ENCODE measurements around the gene HHLA2. TPM values are rescaled to one million over a fixed set of nuclear protein-coding genes. Genes with fewer than 3 reads are reported as not detected.
"Not testable (repeated sequence)": the region's sequence is repeated elsewhere in the genome, so short reads cannot be mapped to it uniquely, and the experiment has no call there.

HHLA2 gene
- total RNA-seq, 3 donors from 2014 or later (not counting 1 experiment from before 2014, with no cell fraction given): 0.09 TPM; not detected in 2

GRCh38 chr3:108251844-108252243 lies 44.5 kb upstream of the HHLA2 start:
- no CpG with 5 or more reads among the region's 1 CpG for WGBS (ENCODE audit: insufficient coverage)
- H3K27me3 ChIP-seq (ENCODE audit: control insufficient read depth, insufficient read depth, low read length): no peaks in the 10 kb centered on the region
- no peaks in the 10 kb centered on the region for H3K4me1 ChIP-seq (ENCODE audit: control insufficient read depth, insufficient read depth, low read length)
- no peak overlapping the region for H3K4me3 ChIP-seq (ENCODE audit: low read length)
- DNase-seq: no peak
- Mint-ChIP-seq H3K4me3 (no peak overlapping the region), H3K27ac (no peak overlapping the region), H3K36me3 (no peaks in the 10 kb centered on the region), H3K27me3 (ENCODE audit: low read depth in 2 of 2) (peaks cover 0 to 6% of the 10 kb centered on the region in 2 donors), H3K4me1 (no peaks in the 10 kb centered on the region), H3K9me3 (no peaks in the 10 kb centered on the region)
- no peaks in the 10 kb centered on the region for H3K9me3 ChIP-seq (ENCODE audit: control insufficient read depth, insufficient read depth, low read length)
- TF ChIP-seq CTCF (IDR thresholded peaks at IDR 0.05): no peak
- H3K27ac ChIP-seq (ENCODE audit: low read length): no peak overlapping the region
- no peak for ATAC-seq
- intact Hi-C loops (cut with micrococcal nuclease): no loop called here
- H3K36me3 ChIP-seq (ENCODE audit: control insufficient read depth, insufficient read depth, low read length): no peaks in the 10 kb centered on the region

- ATAC-seq (no peak), DNase-seq (no peak)
- H3K4me3 Mint-ChIP-seq: no peak overlapping the region
- Histone ChIP-seq H3K27me3 (ENCODE audit: control insufficient read depth, insufficient read depth, low read length) (no peaks in the 10 kb centered on the region), H3K36me3 (ENCODE audit: control insufficient read depth, insufficient read depth, low read length) (no peaks in the 10 kb centered on the region), H3K4me1 (ENCODE audit: control insufficient read depth, insufficient read depth, low read length) (no peaks in the 10 kb centered on the region), H3K4me3 (ENCODE audit: low read length) (no peak overlapping the region), H3K9me3 (ENCODE audit: control insufficient read depth, insufficient read depth, low read length) (no peaks in the 10 kb centered on the region), H3K27ac (ENCODE audit: low read length) (no peak overlapping the region)
- no peaks in the 10 kb centered on the region for H3K4me1 Mint-ChIP-seq
- H3K27ac Mint-ChIP-seq: no peak overlapping the region
- no peaks in the 10 kb centered on the region for H3K36me3 Mint-ChIP-seq
- TF ChIP-seq CTCF (IDR thresholded peaks at IDR 0.05): no peak
- peaks cover 0 to 6% of the 10 kb centered on the region in 2 donors for H3K27me3 Mint-ChIP-seq (ENCODE audit: low read depth in 2 of 2)
- intact Hi-C loops (cut with micrococcal nuclease): no loop called here
- H3K9me3 Mint-ChIP-seq: no peaks in the 10 kb centered on the region
Measured at GRCh38 chr3:108255131-108255530, 41.2 kb upstream of the HHLA2 start.

- H3K36me3 Mint-ChIP-seq; DNase-seq; H3K4me3 ChIP-seq (ENCODE audit: low read length); H3K36me3 ChIP-seq (ENCODE audit: control insufficient read depth, insufficient read depth, low read length); H3K27me3 ChIP-seq (ENCODE audit: control insufficient read depth, insufficient read depth, low read length); H3K4me3 Mint-ChIP-seq; H3K9me3 Mint-ChIP-seq; H3K27ac ChIP-seq (ENCODE audit: low read length); H3K9me3 ChIP-seq (ENCODE audit: control insufficient read depth, insufficient read depth, low read length); H3K4me1 Mint-ChIP-seq; H3K27ac Mint-ChIP-seq; intact Hi-C loops (cut with micrococcal nuclease); ATAC-seq; H3K27me3 Mint-ChIP-seq (ENCODE audit: low read depth in 2 of 2); H3K4me1 ChIP-seq (ENCODE audit: control insufficient read depth, insufficient read depth, low read length): not testable (repeated sequence)
- WGBS (ENCODE audit: insufficient coverage): 44% methylated on average over 3 of the region's 5 CpGs
Measured at GRCh38 chr3:108264534-108265298, 31.6 kb upstream of the HHLA2 start.

- H3K27ac ChIP-seq (ENCODE audit: low read length); H3K4me1 ChIP-seq (ENCODE audit: control insufficient read depth, insufficient read depth, low read length); H3K9me3 Mint-ChIP-seq; ATAC-seq; intact Hi-C loops (cut with micrococcal nuclease); H3K4me3 ChIP-seq (ENCODE audit: low read length); H3K36me3 Mint-ChIP-seq; H3K36me3 ChIP-seq (ENCODE audit: control insufficient read depth, insufficient read depth, low read length); DNase-seq; H3K9me3 ChIP-seq (ENCODE audit: control insufficient read depth, insufficient read depth, low read length); H3K27ac Mint-ChIP-seq; H3K27me3 Mint-ChIP-seq (ENCODE audit: low read depth in 2 of 2); H3K4me1 Mint-ChIP-seq; H3K27me3 ChIP-seq (ENCODE audit: control insufficient read depth, insufficient read depth, low read length); H3K4me3 Mint-ChIP-seq: not testable (repeated sequence)
- 97% methylated on average over 3 of the region's 3 CpGs for WGBS (ENCODE audit: insufficient coverage)
Measured at GRCh38 chr3:108268235-108268634, 28.1 kb upstream of the HHLA2 start.
